GOT3 (cell line): ENCODE results near the gene TMEM176A.

Experiments
- DNase-seq: peaks from one replicate; lab custom pipeline; 2025; ENCODE audit warnings: mixed read lengths; lab: John Stamatoyannopoulos, UW

TMEM176A gene

GRCh38 chr7:150849204-150849775 is 48.7 kb downstream of the TMEM176A start:
- DNase-seq = no peak

- no peak for DNase-seq
Measured at GRCh38 chr7:150850273-150850672, 49.7 kb downstream of the TMEM176A start.

DNA sequence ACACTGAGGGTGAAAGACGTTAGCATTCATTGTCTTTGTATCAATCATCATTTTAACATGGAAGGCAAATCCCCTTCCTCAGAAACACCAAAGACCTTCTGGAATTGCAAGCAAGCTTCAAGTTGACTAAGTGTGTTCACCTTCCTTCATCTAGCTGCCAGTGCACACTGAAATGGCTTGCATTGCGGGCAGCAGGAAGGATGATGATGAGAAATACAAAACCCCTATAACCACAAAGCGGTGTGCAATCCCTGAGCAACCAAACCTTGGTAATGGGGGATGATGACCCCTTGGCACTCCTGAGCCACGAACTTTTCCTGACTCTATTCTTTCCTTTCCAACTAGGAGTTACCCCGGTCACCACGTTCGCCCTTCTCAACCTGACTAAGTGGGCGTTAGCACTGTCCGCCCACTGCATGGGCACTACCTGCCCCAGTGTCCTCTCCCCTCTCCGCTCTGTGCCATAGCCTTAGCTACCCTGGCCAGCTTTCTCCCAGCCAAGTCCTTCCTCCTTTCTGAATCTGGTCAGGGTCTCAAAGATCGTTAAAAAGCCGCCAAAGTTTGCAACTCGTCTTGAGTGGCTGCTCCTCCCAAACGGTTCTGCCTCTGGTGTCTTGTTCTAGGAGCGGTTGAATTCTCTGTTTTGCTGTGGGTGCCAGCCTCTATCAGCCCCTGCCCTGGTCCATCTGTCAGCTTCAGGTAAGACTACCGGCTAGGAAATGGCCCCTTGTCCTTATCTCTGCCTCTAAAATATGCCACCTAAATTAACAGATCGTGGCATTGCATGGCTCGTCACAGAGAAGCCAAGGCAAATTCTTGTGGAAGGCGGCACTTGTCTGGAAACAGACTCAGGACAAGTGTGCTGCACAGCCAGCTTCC is 51.2 kb downstream of the TMEM176A start:
- DNase-seq = no peak

DNA sequence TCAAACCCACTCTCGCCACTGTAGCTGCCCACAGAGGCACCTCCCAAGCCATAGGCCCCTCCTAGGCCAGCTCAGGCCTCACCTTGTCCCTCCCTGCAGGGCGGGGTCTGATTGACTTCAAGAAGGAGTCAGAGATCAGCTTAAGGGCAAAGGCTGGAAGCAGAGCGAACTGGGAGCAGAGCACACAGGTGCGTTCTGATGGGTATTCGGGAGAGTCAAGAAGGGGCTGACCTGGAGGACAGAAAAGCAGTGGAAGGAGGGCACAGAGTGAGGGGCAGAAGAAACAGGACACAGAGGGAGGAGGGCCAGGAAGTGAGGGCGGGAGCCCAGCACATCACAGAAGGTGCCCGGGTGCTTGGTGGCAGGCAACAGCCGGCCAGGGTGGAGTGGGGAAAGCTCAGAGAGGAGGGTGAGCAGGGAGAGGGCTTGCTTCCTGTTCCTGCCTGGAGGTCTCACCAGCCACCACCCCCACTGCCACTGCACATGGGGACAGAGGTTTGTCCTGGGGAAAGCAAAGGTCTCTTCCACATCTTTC is 51.9 kb downstream of the TMEM176A start, which contains the start of gene AOC1:
AOC1 (plus strand) TSS at position 147 of the 535 bp plus-strand sequence. CDS start 3,954 bp downstream, outside the sequence.
- no peak for DNase-seq

- no peak for DNase-seq
Measured at GRCh38 chr7:150854066-150855000, 53.8 kb downstream of the TMEM176A start.
